Breast epithelium (tissue), 4 donors: ENCODE data around the gene MYLK2. TPM values are rescaled to one million over a fixed set of nuclear protein-coding genes. Genes with fewer than 3 reads are reported as not detected.

Experiments used
- DNase-seq, 2 donors: peaks; one replicate each; pipeline ENCODE4 v3.0.0-alpha.2; 2019; ENCODE audit warnings: low spot score in 2 of 2
- H3K27ac ChIP-seq, 2 donors: fragments of 200-600 bp; sonication (generic) in 1 of 2; one replicate each; pipeline ENCODE4 v1.5.1; 2016 to 2019; ENCODE audit warnings: mild to moderate bottlenecking in 1 of 2
- H3K27me3 ChIP-seq, 2 donors: fragments of 200-600 bp; sonication (generic) in 1 of 2; one replicate each; pipeline versions ENCODE4 v1.5.1 to v1.6.0; 2017 to 2019; ENCODE audit warnings: control low read depth in 1 of 2, mild to moderate bottlenecking in 1 of 2
- H3K36me3 ChIP-seq: fragments of 200-600 bp; one replicate; pipeline ENCODE4 v1.5.1; 2019
- H3K4me1 ChIP-seq, 2 donors: fragments of 200-600 bp; sonication (generic); one replicate each; pipeline ENCODE4 v1.5.1; 2016 to 2019; ENCODE audit warnings: control low read depth in 1 of 2
- H3K4me3 ChIP-seq, 3 donors: fragments of 200-600 bp; sonication (generic); 1 replicate in 2 of 3; 2 replicates in 1 of 3; pipeline ENCODE4 v1.5.1; 2016 to 2019; ENCODE audit warnings: mild to moderate bottlenecking in 3 of 3, moderate library complexity in 2 of 3
- H3K9me3 ChIP-seq, 2 donors: fragments of 200-600 bp; sonication (generic) in 1 of 2; one replicate each; pipeline ENCODE4 v1.5.1; 2016 to 2019; ENCODE audit warnings: control low read depth in 1 of 2
- POLR2A ChIP-seq: fragments of 450-650 bp; IDR thresholded peaks from one replicate; pipeline ENCODE4 v1.6.1; 2016; ENCODE audit warnings: antibody characterized with exemption, mild to moderate bottlenecking, moderate library complexity
- POLR2AphosphoS5 ChIP-seq, 3 donors: sonication (generic); formaldehyde crosslinking; IDR thresholded peaks; one replicate each; pipeline ENCODE4 v1.6.1; 2017; ENCODE audit warnings: antibody characterized with exemption in 3 of 3
- intact Hi-C: fragments of 100-400 bp; cut with DNase I; formaldehyde crosslinking; loops from one replicate; pipeline ENCODE4 v1.15.1; 2023; ENCODE audit warnings: low total_unique reads
- total RNA-seq, 3 donors: library from RNA; depleted of rRNA; stranded (reverse); fragments of >200 nt; gene quantifications; one replicate each; pipeline ENCODE4 v1.1.0, GENCODE V29; 2016
- TF ChIP-seq, protein P1 (sequence below), 3 donors: fragments of 450-650 bp; IDR thresholded peaks; one replicate each; pipeline ENCODE4 v1.5.1; 2016 to 2017; ENCODE audit warnings: antibody characterized with exemption in 3 of 3, mild to moderate bottlenecking in 3 of 3, moderate library complexity in 3 of 3

MYLK2 gene
- total RNA-seq, 3 donors from 2014 or later, result not detected

DNA sequence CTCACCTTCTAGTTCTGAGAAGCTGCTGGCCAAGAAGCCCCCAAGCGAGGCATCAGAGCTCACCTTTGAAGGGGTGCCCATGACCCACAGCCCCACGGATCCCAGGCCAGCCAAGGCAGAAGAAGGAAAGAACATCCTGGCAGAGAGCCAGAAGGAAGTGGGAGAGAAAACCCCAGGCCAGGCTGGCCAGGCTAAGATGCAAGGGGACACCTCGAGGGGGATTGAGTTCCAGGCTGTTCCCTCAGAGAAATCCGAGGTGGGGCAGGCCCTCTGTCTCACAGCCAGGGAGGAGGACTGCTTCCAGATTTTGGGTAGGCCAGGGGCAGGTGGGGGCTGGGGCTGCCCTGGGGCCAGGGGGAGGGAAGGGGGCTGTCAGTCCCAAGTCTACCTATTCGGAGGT lies 2.3 kb downstream of the MYLK2 start:
- TF ChIP-seq POLR2A, result no peak
- TF ChIP-seq POLR2AphosphoS5 (IDR thresholded peaks at IDR 0.05), result no peak
- TF ChIP-seq, protein P1, sequence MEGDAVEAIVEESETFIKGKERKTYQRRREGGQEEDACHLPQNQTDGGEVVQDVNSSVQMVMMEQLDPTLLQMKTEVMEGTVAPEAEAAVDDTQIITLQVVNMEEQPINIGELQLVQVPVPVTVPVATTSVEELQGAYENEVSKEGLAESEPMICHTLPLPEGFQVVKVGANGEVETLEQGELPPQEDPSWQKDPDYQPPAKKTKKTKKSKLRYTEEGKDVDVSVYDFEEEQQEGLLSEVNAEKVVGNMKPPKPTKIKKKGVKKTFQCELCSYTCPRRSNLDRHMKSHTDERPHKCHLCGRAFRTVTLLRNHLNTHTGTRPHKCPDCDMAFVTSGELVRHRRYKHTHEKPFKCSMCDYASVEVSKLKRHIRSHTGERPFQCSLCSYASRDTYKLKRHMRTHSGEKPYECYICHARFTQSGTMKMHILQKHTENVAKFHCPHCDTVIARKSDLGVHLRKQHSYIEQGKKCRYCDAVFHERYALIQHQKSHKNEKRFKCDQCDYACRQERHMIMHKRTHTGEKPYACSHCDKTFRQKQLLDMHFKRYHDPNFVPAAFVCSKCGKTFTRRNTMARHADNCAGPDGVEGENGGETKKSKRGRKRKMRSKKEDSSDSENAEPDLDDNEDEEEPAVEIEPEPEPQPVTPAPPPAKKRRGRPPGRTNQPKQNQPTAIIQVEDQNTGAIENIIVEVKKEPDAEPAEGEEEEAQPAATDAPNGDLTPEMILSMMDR (IDR thresholded peaks at IDR 0.05), result no peak
- H3K4me1 ChIP-seq, result no peaks in the 10 kb centered on the region
- no peaks in the 10 kb centered on the region for H3K9me3 ChIP-seq
- DNase-seq, result no peak
- H3K27me3 ChIP-seq, result no peaks in the 10 kb centered on the region
- no peak overlapping the region for H3K4me3 ChIP-seq
- intact Hi-C loops, result loop anchor here (10.0 kb wide), 1 partner anchor 133 kb away; the partner anchor contains the start of gene PDRG1
- no peaks in the 10 kb centered on the region for H3K36me3 ChIP-seq
- H3K27ac ChIP-seq, result no peak overlapping the region

DNA sequence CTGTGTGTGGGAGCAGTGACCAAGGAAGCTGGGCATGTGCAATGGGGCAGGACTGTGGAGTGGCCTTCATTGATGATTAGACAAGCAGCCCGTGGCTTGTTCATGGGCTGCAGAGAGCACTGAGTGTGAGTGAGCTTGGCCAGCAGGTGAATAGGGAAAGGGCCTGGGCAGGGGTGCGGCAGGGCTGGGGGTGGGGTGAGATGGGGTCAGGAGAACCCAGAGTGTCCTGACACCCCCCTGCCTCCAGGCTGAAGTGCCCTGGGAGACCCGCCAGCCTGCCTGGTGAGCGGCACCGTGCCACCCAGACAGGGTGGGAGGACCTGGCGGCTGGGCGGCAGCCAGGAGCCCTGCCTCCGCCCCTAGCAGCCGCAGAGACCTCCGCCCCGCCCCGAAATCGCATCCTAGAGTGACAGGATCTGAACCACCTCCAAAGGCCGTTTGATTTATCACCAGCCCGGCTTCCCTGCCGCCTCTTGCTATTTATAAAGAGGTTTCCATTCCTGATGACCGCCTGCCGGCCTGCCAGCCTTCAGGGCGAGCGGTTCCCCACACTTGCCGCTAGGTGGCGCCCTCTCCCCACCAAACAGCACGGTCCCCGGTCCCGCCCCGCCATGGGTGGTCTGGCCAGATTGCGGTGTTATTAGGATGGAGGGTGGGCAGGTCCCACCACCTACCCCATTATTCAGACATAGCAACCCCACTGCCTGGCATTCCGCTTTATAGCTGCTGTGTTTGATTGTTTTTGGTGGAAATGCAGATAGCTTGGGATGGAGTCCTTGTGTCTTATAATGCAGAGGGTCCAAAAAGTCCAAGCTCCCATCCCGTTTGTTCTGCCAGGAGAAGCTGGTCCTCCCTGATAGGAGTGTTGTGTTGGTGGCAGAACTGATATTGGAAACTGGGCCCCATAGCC lies 3.5 kb downstream of the MYLK2 start:
- H3K27ac ChIP-seq, result no peak overlapping the region
- no peak for TF ChIP-seq POLR2A
- TF ChIP-seq POLR2AphosphoS5 (IDR thresholded peaks at IDR 0.05), result peak in 2 of 3 donors; percentile 12 to 45
- TF ChIP-seq, protein P1 (IDR thresholded peaks at IDR 0.05), result peak; percentile 93 to 98 (median 97)
- peak overlapping the region in 2 of 3 donors; percentile 15 to 40 for H3K4me3 ChIP-seq

DNA sequence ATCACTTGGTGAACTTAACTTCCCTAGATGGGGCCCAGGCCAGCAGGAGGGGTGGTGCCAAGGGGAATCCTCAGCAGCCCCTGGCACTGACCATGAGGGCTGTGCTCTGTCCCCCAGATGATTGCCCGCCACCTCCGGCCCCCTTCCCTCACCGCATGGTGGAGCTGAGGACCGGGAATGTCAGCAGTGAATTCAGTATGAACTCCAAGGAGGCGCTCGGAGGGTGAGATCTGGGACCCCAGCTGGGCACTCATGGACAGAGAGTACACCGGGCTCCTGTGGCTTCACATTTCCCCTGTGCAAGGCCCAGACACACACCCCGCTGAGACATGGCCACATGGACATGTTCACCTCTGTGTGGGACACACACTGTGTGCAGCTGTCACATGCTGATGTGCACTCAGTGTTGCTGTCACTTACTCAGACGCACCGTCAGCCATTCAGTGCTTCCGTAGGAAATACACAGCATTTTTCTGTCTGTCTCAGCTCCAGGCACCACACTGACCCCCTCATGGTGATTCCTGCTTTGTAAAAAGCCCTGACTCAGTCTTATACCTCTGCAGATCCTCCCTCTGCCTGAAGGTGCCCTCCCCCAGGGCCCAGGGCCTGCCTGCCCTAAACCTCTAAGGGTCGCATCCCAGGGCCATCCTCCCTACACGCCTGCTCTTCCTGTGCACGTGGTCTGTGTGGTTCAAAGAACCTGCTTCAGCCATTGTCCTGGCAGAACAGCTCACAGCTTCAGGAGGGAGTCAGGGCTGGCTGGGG lies 4.4 kb downstream of the MYLK2 start:
- Histone ChIP-seq H3K27ac (no peak overlapping the region), H3K9me3 (no peaks in the 10 kb centered on the region), H3K4me3 (no peak overlapping the region), H3K4me1 (no peaks in the 10 kb centered on the region), H3K27me3 (no peaks in the 10 kb centered on the region), H3K36me3 (no peaks in the 10 kb centered on the region)
- TF ChIP-seq, protein P1 (IDR thresholded peaks at IDR 0.05), result no peak
- TF ChIP-seq POLR2AphosphoS5 (IDR thresholded peaks at IDR 0.05) (no peak), POLR2A (no peak)
- intact Hi-C loops, result loop anchor here (10.0 kb wide), 1 partner anchor 131 kb away; the partner anchor contains the start of gene PDRG1
- DNase-seq, result no peak

More for the DNA sequence above, 3.5 kb downstream of the MYLK2 start:
- intact Hi-C loops, result loop anchor here (10.0 kb wide), 1 partner anchor 132 kb away; the partner anchor contains the start of gene PDRG1
- no peaks in the 10 kb centered on the region for H3K4me1 ChIP-seq
- DNase-seq, result peak; percentile 50 to 80
- no peaks in the 10 kb centered on the region for H3K9me3 ChIP-seq
- H3K36me3 ChIP-seq, result no peaks in the 10 kb centered on the region
- no peaks in the 10 kb centered on the region for H3K27me3 ChIP-seq

DNA sequence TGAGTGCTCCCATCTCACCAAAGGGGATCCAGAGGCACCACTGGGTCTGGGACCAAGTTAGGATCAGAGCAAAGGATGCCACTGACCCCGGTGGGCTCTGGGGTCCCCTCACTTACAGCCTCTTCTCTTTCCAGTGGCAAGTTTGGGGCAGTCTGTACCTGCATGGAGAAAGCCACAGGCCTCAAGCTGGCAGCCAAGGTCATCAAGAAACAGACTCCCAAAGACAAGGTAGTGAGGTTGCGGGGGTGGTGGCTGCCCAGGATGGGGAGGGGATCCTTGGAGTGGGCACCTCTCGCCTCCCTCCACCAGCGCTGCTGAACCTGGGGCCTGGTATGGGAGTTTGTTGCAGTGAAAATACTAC lies 4.9 kb downstream of the MYLK2 start:
- intact Hi-C loops, result loop anchor here (10.0 kb wide), 1 partner anchor 131 kb away; the partner anchor contains the start of gene PDRG1
- Histone ChIP-seq H3K9me3 (no peaks in the 10 kb centered on the region), H3K27me3 (no peaks in the 10 kb centered on the region), H3K4me1 (no peaks in the 10 kb centered on the region), H3K27ac (no peak overlapping the region), H3K36me3 (no peaks in the 10 kb centered on the region), H3K4me3 (no peak overlapping the region)
- no peak for DNase-seq
- TF ChIP-seq POLR2A (no peak), POLR2AphosphoS5 (IDR thresholded peaks at IDR 0.05) (no peak)
- TF ChIP-seq, protein P1 (IDR thresholded peaks at IDR 0.05), result no peak
